Gastroesophageal sphincter (tissue), 4 donors: Measurements from ENCODE around the gene KLHDC3. TPM values are rescaled to one million over a fixed set of nuclear protein-coding genes. Genes with fewer than 3 reads are reported as not detected.

Source experiments
- ATAC-seq: fragments of 150-250 bp; one replicate; pipeline ENCODE4 v1.9.1; 2016; ENCODE audit warnings: mild to moderate bottlenecking, moderate library complexity
- H3K27ac ChIP-seq, 4 donors: fragments of 200-600 bp; sonication (generic) in 3 of 4; 1 replicate in 3 of 4; 2 replicates in 1 of 4; pipeline ENCODE4 v1.5.1; 2016 to 2019
- H3K27me3 ChIP-seq: fragments of 200-600 bp; sonication (generic); one replicate; pipeline ENCODE4 v1.5.1; 2019
- H3K36me3 ChIP-seq, 2 donors: fragments of 200-600 bp; sonication (generic); one replicate each; pipeline ENCODE4 v1.5.1; 2019; ENCODE audit warnings: control low read depth in 1 of 2
- H3K4me1 ChIP-seq, 3 donors: fragments of 200-600 bp; sonication (generic); 1 replicate in 2 of 3; 2 replicates in 1 of 3; pipeline ENCODE4 v1.5.1; 2016 to 2019; ENCODE audit warnings: control low read depth in 2 of 3
- H3K4me3 ChIP-seq, 2 donors: fragments of 200-600 bp; sonication (generic); one replicate each; pipeline ENCODE4 v1.5.1; 2019; ENCODE audit warnings: mild to moderate bottlenecking in 1 of 2, moderate library complexity in 1 of 2
- H3K9me3 ChIP-seq, 3 donors: fragments of 200-600 bp; sonication (generic); one replicate each; pipeline ENCODE4 v1.5.1; 2017 to 2019; ENCODE audit warnings: control low read depth in 2 of 3
- EP300 ChIP-seq: sonication (generic); formaldehyde crosslinking; IDR thresholded peaks from one replicate; pipeline ENCODE4 v1.6.1; 2017; ENCODE audit warnings: antibody characterized with exemption, mild to moderate bottlenecking
- POLR2A ChIP-seq, 2 donors: fragments of 450-650 bp; IDR thresholded peaks; one replicate each; pipeline ENCODE4 v1.6.1; 2017; ENCODE audit warnings: antibody characterized with exemption in 2 of 2, mild to moderate bottlenecking in 2 of 2, moderate library complexity in 1 of 2
- POLR2AphosphoS5 ChIP-seq: sonication (generic); formaldehyde crosslinking; IDR thresholded peaks from one replicate; pipeline ENCODE4 v1.6.1; 2017; ENCODE audit warnings: antibody characterized with exemption
- WGBS, 2 donors: methylation state at CpG; one replicate each; pipeline ENCODE4 v1.1.5; 2018; ENCODE audit warnings: low coverage in 1 of 2; 5-methylcytosine and 5-hydroxymethylcytosine counted together
- total RNA-seq, 4 donors: library from RNA; depleted of rRNA; stranded (reverse); fragments of >200 nt; gene quantifications; one replicate each; pipeline ENCODE4 v1.1.0, GENCODE V29; 2016
- TF ChIP-seq, protein P1 (sequence below), 4 experiments: fragments of 200-600 bp in 2 of 4; fragments of 450-650 bp in 2 of 4; sonication (generic) in 1 of 4; IDR thresholded peaks; one replicate each; pipeline ENCODE4 v1.5.1; 2017 to 2019; ENCODE audit warnings: antibody characterized with exemption in 4 of 4, mild to moderate bottlenecking in 2 of 4, moderate library complexity in 2 of 4

KLHDC3 gene
- total RNA-seq, 4 donors from 2014 or later, result 96.9 to 145 (median 129) TPM

- ATAC-seq, result no peak
- no peaks in the 10 kb centered on the region for H3K9me3 ChIP-seq
- no peak for TF ChIP-seq EP300
- TF ChIP-seq, protein P1, sequence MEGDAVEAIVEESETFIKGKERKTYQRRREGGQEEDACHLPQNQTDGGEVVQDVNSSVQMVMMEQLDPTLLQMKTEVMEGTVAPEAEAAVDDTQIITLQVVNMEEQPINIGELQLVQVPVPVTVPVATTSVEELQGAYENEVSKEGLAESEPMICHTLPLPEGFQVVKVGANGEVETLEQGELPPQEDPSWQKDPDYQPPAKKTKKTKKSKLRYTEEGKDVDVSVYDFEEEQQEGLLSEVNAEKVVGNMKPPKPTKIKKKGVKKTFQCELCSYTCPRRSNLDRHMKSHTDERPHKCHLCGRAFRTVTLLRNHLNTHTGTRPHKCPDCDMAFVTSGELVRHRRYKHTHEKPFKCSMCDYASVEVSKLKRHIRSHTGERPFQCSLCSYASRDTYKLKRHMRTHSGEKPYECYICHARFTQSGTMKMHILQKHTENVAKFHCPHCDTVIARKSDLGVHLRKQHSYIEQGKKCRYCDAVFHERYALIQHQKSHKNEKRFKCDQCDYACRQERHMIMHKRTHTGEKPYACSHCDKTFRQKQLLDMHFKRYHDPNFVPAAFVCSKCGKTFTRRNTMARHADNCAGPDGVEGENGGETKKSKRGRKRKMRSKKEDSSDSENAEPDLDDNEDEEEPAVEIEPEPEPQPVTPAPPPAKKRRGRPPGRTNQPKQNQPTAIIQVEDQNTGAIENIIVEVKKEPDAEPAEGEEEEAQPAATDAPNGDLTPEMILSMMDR (IDR thresholded peaks at IDR 0.05), result no peak
- TF ChIP-seq POLR2AphosphoS5, result no peak
- no peak for TF ChIP-seq POLR2A (IDR thresholded peaks at IDR 0.05)
- H3K36me3 ChIP-seq, result peaks cover 0 to 53% of the 10 kb centered on the region in 2 donors
- WGBS, 2 donors, result 58 to 63% methylated on average over 6 of the region's 7 CpGs
- peaks cover 0 to 69% (median 43%) of the 10 kb centered on the region in 3 donors for H3K4me1 ChIP-seq
- H3K27me3 ChIP-seq, result no peaks in the 10 kb centered on the region
- peak overlapping the region in 1 of 2 donors; percentile 12 for H3K4me3 ChIP-seq
- peak overlapping the region in 3 of 4 donors; percentile 41 to 88 (median 86) for H3K27ac ChIP-seq
Observed at GRCh38 chr6:43016176-43016942, 2.3 kb downstream of the KLHDC3 start.

DNA sequence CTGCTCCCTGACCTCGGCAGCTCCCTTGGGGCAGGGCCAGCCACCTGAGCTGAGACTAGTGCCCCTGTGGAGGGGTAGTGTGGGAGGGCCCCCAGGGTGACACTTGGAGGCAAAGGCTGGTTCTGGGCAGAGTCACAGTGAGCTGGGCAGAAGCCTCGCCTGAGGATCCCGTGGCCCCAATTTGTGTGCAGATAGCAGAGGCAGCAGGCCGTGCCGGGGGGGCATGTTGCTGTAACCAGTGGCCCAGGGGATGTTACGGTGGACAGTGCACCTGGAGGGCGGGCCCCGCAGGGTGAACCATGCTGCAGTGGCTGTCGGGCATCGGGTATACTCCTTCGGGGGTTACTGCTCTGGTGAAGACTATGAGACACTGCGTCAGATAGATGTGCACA, 2.9 kb downstream of the KLHDC3 start:
- Histone ChIP-seq H3K27ac (peak overlapping the region in 3 of 4 donors; percentile 41 to 88 (median 86)), H3K27me3 (no peaks in the 10 kb centered on the region), H3K4me3 (peak overlapping the region in 1 of 2 donors; percentile 12), H3K9me3 (no peaks in the 10 kb centered on the region), H3K4me1 (peaks cover 0 to 64% (median 43%) of the 10 kb centered on the region in 3 donors), H3K36me3 (peaks cover 0 to 47% of the 10 kb centered on the region in 2 donors)
- ATAC-seq, result no peak
- WGBS, 2 donors, result no CpG with 5 or more reads among the region's 12 CpGs
- TF ChIP-seq, protein P1 (IDR thresholded peaks at IDR 0.05), result no peak
- no peak for TF ChIP-seq POLR2AphosphoS5

GRCh38 chr6:43019152-43019551, 5.1 kb downstream of the KLHDC3 start:
- ATAC-seq, result no peak
- Histone ChIP-seq H3K9me3 (no peaks in the 10 kb centered on the region), H3K27ac (no peak overlapping the region), H3K36me3 (peaks cover 0 to 52% of the 10 kb centered on the region in 2 donors), H3K4me1 (peaks cover 0 to 70% (median 46%) of the 10 kb centered on the region in 3 donors), H3K4me3 (no peak overlapping the region), H3K27me3 (no peaks in the 10 kb centered on the region)
- WGBS, 2 donors, result 75 to 89% methylated on average over 1 to 2 of the region's 2 CpGs
- TF ChIP-seq POLR2AphosphoS5, result no peak
- no peak for TF ChIP-seq EP300
- TF ChIP-seq POLR2A (IDR thresholded peaks at IDR 0.05), result no peak
- TF ChIP-seq, protein P1 (IDR thresholded peaks at IDR 0.05), result no peak

- H3K9me3 ChIP-seq, result no peaks in the 10 kb centered on the region
- no peaks in the 10 kb centered on the region for H3K27me3 ChIP-seq
- no peak overlapping the region for H3K4me3 ChIP-seq
- WGBS, 2 donors, result 80 to 87% methylated on average over 1 to 3 of the region's 3 CpGs
- H3K27ac ChIP-seq, result peak overlapping the region in 3 of 4 donors; percentile 90 to 94 (median 91)
- peaks cover 0 to 63% of the 10 kb centered on the region in 2 donors for H3K36me3 ChIP-seq
- ATAC-seq, result no peak
- TF ChIP-seq EP300 (no peak), POLR2AphosphoS5 (no peak), POLR2A (IDR thresholded peaks at IDR 0.05) (no peak)
- TF ChIP-seq, protein P1 (IDR thresholded peaks at IDR 0.05), result no peak
- peaks cover 0 to 69% (median 43%) of the 10 kb centered on the region in 3 donors for H3K4me1 ChIP-seq
Observed at GRCh38 chr6:43020052-43020705, 6.1 kb downstream of the KLHDC3 start.
